ENCODE measurements around the gene CORO7. TPM values are rescaled to one million over a fixed set of nuclear protein-coding genes. Genes with fewer than 3 reads are reported as not detected.
A peak's percentile ranks its signal among the peaks of the same experiment; 100 is the strongest.

CORO7 gene
- total RNA-seq, 1 donor from 2014 or later = 35.1 TPM

DNA sequence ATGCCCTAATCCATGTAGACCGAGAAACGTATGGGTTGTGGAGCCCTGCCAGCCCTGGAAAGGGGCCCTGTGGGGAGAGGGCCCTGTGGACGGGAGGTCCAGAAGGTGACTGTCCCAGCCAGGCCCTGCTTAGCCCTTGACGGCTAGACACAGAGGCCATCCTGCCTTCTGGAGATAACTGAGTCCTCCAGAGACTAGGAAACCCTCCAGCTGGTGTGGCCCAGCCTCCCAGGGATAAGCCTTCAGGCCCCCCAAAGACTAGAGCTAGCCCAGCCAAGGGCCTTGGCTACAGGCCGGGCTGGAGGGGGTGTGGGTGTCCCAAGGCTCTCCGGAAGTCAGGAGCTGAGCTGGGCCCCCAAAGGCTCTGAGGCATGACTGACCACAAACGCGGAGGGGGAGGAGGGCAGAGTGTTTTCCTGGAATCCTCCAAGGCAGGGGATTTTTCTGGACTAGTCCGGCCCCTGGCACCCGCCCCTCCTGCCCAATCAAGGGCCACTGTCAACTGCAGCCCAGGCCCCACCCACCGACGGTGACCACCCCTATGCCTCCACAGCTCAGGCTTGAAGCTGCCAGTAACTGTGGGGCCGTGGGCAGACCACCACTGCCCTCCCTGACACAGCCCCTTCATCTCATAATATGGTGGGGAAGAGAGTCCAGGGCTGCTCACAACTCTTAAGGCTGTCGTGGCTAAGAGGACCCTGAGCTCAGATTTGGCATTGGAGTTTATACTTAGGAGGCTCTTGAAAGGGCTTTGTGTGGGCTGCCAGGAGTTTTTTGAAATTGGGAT lies 45.6 kb downstream of the CORO7 start:
- Mint-ChIP-seq H3K4me3 (peak overlapping the region; percentile 62), H3K4me1 (peaks cover 34% of the 10 kb centered on the region), H3K36me3 (no peaks in the 10 kb centered on the region), H3K9me3 (no peaks in the 10 kb centered on the region), H3K27me3 (ENCODE audit: low read depth) (no peaks in the 10 kb centered on the region), H3K27ac (peak overlapping the region; percentile 61)
- TF ChIP-seq, protein P1, sequence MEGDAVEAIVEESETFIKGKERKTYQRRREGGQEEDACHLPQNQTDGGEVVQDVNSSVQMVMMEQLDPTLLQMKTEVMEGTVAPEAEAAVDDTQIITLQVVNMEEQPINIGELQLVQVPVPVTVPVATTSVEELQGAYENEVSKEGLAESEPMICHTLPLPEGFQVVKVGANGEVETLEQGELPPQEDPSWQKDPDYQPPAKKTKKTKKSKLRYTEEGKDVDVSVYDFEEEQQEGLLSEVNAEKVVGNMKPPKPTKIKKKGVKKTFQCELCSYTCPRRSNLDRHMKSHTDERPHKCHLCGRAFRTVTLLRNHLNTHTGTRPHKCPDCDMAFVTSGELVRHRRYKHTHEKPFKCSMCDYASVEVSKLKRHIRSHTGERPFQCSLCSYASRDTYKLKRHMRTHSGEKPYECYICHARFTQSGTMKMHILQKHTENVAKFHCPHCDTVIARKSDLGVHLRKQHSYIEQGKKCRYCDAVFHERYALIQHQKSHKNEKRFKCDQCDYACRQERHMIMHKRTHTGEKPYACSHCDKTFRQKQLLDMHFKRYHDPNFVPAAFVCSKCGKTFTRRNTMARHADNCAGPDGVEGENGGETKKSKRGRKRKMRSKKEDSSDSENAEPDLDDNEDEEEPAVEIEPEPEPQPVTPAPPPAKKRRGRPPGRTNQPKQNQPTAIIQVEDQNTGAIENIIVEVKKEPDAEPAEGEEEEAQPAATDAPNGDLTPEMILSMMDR (IDR thresholded peaks at IDR 0.05; ENCODE audit: unreplicated experiment) = no peak
- no peak for DNase-seq (ENCODE audit: low spot score in 2 of 2, unreplicated experiment in 2 of 2)

DNA sequence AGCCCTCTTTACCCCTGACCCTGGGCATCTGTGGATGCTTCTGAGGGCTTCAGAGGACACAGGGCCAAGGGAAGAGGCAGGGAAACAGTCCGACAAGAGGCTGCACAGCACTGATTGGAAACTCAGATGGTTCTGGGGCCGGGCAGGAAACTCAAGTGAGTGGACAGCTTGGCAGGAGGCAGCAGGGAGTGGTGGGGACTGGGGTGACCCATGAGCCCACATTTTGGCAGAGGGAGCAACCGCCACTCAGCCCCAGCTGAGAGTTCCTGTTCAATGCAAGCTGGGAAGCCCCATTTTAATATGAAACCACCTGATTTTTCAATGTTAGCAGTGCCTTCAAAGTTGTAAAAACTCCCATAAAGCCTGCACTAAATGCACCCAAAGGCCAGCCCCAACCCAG lies 46.2 kb downstream of the CORO7 start:
- Mint-ChIP-seq H3K36me3 (no peaks in the 10 kb centered on the region), H3K9me3 (no peaks in the 10 kb centered on the region), H3K4me1 (peaks cover 28% of the 10 kb centered on the region), H3K27me3 (ENCODE audit: low read depth) (no peaks in the 10 kb centered on the region), H3K4me3 (no peak overlapping the region), H3K27ac (peak overlapping the region; percentile 43)
- no peak for DNase-seq (ENCODE audit: low spot score in 2 of 2, unreplicated experiment in 2 of 2)
- TF ChIP-seq, protein P1 (IDR thresholded peaks at IDR 0.05; ENCODE audit: unreplicated experiment) = no peak

DNA sequence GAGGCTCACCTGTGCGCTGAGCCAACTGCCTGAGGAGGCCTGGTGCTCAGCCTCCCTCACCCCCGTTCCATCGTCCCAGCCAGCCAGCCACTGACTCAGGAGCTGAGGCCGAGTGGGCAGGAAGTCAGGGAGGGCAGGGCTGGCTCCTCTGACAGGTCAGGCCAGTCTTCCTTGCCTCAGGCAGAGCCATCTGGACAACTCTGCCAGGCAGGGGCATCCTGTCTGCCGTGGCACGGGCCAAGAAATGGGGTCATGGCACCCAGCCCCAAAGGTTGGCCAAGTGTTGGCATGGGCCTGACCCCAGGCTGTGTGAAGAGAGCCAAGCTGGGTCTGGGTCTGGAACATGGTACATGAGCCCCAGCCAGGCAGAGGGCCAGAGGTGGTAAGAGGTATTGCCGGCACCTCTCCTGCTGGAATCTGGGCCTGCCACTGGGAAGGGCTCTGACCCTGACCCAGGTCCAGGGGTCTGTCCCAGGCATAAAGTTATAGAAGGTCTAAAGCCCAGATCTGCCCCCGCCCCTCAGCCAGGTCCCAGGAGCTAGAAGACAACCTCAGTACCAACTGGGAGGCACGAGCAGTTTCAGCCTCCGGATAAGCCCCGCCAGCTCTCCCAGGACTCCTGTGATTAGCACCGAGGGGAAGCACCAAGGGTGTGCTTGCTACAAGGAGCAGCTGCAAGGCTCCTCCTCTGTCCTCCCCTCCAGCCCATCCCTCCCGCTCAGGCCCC lies 47.2 kb downstream of the CORO7 start:
- no peaks in the 10 kb centered on the region for H3K27me3 Mint-ChIP-seq (ENCODE audit: low read depth)
- no peaks in the 10 kb centered on the region for H3K36me3 Mint-ChIP-seq
- TF ChIP-seq, protein P1 (IDR thresholded peaks at IDR 0.05; ENCODE audit: unreplicated experiment) = no peak
- peaks cover 21% of the 10 kb centered on the region for H3K4me1 Mint-ChIP-seq
- no peaks in the 10 kb centered on the region for H3K9me3 Mint-ChIP-seq
- DNase-seq (ENCODE audit: low spot score in 2 of 2, unreplicated experiment in 2 of 2) = no peak
- H3K4me3 Mint-ChIP-seq = no peak overlapping the region
- no peak overlapping the region for H3K27ac Mint-ChIP-seq

DNA sequence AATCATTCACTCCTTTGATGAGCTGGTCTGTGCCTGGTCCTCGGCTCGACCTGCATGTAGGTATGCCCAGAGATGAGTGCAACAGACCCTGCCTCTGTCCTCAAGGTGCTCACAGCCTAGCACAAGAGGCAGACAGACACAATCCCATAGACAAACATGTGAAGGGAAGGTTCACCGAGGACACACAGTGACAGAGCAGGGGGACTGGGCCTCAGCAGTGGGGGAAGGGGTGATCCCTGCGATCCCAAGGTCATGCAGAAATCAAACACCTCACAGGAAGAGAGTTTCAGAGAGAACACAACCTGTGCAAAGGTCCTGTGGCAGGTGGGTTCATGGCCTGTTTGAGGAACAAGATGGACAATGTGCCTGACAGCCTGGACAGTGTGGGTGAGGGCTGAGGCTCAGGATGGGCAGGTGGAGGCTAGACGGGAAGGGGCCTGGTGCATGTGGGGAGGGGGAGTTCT lies 49.0 kb downstream of the CORO7 start:
- TF ChIP-seq, protein P1 (IDR thresholded peaks at IDR 0.05; ENCODE audit: unreplicated experiment) = no peak
- H3K9me3 Mint-ChIP-seq = no peaks in the 10 kb centered on the region
- H3K27me3 Mint-ChIP-seq (ENCODE audit: low read depth) = no peaks in the 10 kb centered on the region
- H3K4me3 Mint-ChIP-seq = no peak overlapping the region
- no peak for DNase-seq (ENCODE audit: low spot score in 2 of 2, unreplicated experiment in 2 of 2)
- no peaks in the 10 kb centered on the region for H3K36me3 Mint-ChIP-seq
- no peak overlapping the region for H3K27ac Mint-ChIP-seq
- peaks cover 8% of the 10 kb centered on the region for H3K4me1 Mint-ChIP-seq

DNA sequence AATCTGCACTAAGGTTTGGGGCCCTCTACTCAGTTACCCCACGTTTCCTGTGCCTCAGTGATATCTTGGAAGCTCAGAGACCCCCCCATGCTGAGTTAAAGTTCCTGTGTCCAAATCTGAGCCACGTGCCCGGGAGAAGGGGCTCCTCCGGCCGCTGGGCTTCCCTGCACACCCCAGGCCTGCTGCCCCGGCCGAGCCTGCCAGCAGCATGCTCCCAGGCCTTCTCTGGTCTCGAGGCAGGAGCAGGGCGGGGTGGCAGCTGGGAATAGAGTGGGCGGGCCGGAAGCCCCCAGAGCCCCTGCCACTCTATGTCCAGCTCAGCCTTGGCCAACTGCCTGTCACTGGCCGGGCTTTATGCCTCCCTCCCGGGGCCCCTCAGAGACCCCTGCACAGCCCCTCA lies 50.4 kb downstream of the CORO7 start:
- TF ChIP-seq, protein P1 (IDR thresholded peaks at IDR 0.05; ENCODE audit: unreplicated experiment) = no peak
- H3K27ac Mint-ChIP-seq = no peak overlapping the region
- DNase-seq (ENCODE audit: low spot score in 2 of 2, unreplicated experiment in 2 of 2) = no peak
- H3K27me3 Mint-ChIP-seq (ENCODE audit: low read depth) = no peaks in the 10 kb centered on the region
- H3K36me3 Mint-ChIP-seq = no peaks in the 10 kb centered on the region
- no peaks in the 10 kb centered on the region for H3K9me3 Mint-ChIP-seq
- peaks cover 4% of the 10 kb centered on the region for H3K4me1 Mint-ChIP-seq
- H3K4me3 Mint-ChIP-seq = no peak overlapping the region

Measured in mesothelial cell of epicardium (in vitro differentiated cells).